Retina (tissue), 1 donor: Measurements from ENCODE around the gene LY6G6F.

Experiments used
- DNase-seq: peaks from one replicate; pipeline ENCODE4 v3.0.0-alpha.2; 2016

The LY6G6F gene

GRCh38 chr6:31740397-31741223 lies 33.9 kb downstream of the LY6G6F start:
- DNase-seq, result no peak

- no peak for DNase-seq
Measured at GRCh38 chr6:31741815-31742214, 35.1 kb downstream of the LY6G6F start.

GRCh38 chr6:31742894-31743293 lies 36.2 kb downstream of the LY6G6F start:
- no peak for DNase-seq

- no peak for DNase-seq
Measured at GRCh38 chr6:31744422-31744821, 37.8 kb downstream of the LY6G6F start.

GRCh38 chr6:31749301-31750036 lies 42.8 kb downstream of the LY6G6F start:
- no peak for DNase-seq

GRCh38 chr6:31750411-31751022 lies 43.9 kb downstream of the LY6G6F start:
- DNase-seq, result no peak

- no peak for DNase-seq
Measured at GRCh38 chr6:31752739-31753319, 46.2 kb downstream of the LY6G6F start.

GRCh38 chr6:31758281-31758680 lies 51.6 kb downstream of the LY6G6F start:
- DNase-seq, result no peak
